C4-2B (cell line): Measurements from ENCODE around the gene SETBP1.

Source experiments
- CTCF ChIP-seq: fragments of 450-650 bp; conservative IDR thresholded peaks from 2 replicates; pipeline ENCODE4 v1.5.1; 2017; ENCODE audit warnings: mild to moderate bottlenecking
- ZFX ChIP-seq: fragments of 450-650 bp; IDR thresholded peaks from 2 replicates; pipeline ENCODE4 v1.6.1; 2017

DNA sequence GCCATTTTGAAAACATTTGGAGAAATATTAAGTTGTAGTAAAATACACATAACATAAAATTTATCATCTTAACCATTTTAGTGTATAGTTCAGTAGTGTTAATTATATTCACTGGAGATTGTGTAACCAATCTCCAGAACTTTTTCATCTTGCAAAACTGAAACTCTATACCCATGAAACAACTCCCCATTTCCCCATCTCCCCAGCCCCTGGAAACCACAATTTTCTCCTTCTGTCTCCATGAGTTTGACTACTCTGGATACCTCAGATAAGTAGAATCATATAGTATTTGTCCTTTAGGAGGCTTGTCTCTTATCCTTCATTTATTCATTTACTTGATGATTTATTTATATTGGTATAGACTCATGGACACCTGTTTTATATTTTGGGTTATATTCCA lies 392.9 kb downstream of the SETBP1 start:
- TF ChIP-seq CTCF, result no peak
- no peak for TF ChIP-seq ZFX
